Hepatocyte (in vitro differentiated cells): ENCODE results near the gene LAMB4. TPM values are rescaled to one million over a fixed set of nuclear protein-coding genes. Genes with fewer than 3 reads are reported as not detected.

Experiments used
- DNase-seq: peaks from one replicate; pipeline ENCODE4 v3.0.0-alpha.2; 2016; ENCODE audit warnings: low spot score
- H2AFZ ChIP-seq: fragments of 200-600 bp; sonication (generic); 2 replicates; pipeline ENCODE4 v1.6.0; 2016; ENCODE audit warnings: antibody characterized with exemption, mild to moderate bottlenecking
- H3K27ac ChIP-seq: fragments of 200-600 bp; sonication (generic); 2 replicates; pipeline ENCODE4 v1.5.1; 2016; ENCODE audit warnings: mild to moderate bottlenecking
- H3K27me3 ChIP-seq: fragments of 200-600 bp; sonication (generic); 2 replicates; pipeline ENCODE4 v1.6.1; 2016
- H3K36me3 ChIP-seq: fragments of 200-600 bp; sonication (generic); replicated peaks from 2 replicates; pipeline ENCODE4 v1.5.1; 2016; ENCODE audit warnings: low read depth; ENCODE audit not compliant: insufficient read depth
- H3K4me1 ChIP-seq: fragments of 200-600 bp; sonication (generic); 2 replicates; pipeline ENCODE4 v1.5.1; 2016; ENCODE audit warnings: mild to moderate bottlenecking, moderate library complexity; ENCODE audit not compliant: insufficient read depth
- H3K4me2 ChIP-seq: fragments of 200-600 bp; sonication (generic); 2 replicates; pipeline ENCODE4 v1.6.0; 2016
- H3K4me3 ChIP-seq: fragments of 200-600 bp; sonication (generic); 2 replicates; pipeline ENCODE4 v1.5.1; 2016; ENCODE audit warnings: mild to moderate bottlenecking
- H3K79me2 ChIP-seq: fragments of 200-600 bp; sonication (generic); 2 replicates; pipeline ENCODE4 v1.6.0; 2017; ENCODE audit warnings: mild to moderate bottlenecking
- H3K9me2 ChIP-seq: fragments of 200-600 bp; sonication (generic); replicated peaks from 2 replicates; pipeline ENCODE4 v1.6.0; 2017; ENCODE audit warnings: mild to moderate bottlenecking; ENCODE audit not compliant: insufficient read depth
- H3K9me3 ChIP-seq: fragments of 200-600 bp; sonication (generic); 2 replicates; pipeline ENCODE4 v1.5.1; 2016; ENCODE audit warnings: low read depth, mild to moderate bottlenecking
- H4K20me1 ChIP-seq: fragments of 200-600 bp; sonication (generic); 2 replicates; pipeline ENCODE4 v1.6.0; 2016; ENCODE audit warnings: mild to moderate bottlenecking; ENCODE audit not compliant: insufficient read depth, poor library complexity, severe bottlenecking
- EZH2 ChIP-seq: fragments of 200-600 bp; sonication (generic); IDR thresholded peaks from 2 replicates; pipeline ENCODE4 v1.6.1; 2016; ENCODE audit warnings: antibody characterized with exemption, mild to moderate bottlenecking, borderline replicate concordance
- EZH2phosphoT487 ChIP-seq: fragments of 200-600 bp; sonication (generic); IDR thresholded peaks from one replicate; pipeline ENCODE4 v1.6.1; 2018; ENCODE audit warnings: antibody characterized with exemption, mild to moderate bottlenecking, low read depth, moderate library complexity; ENCODE audit not compliant: unreplicated experiment, severe bottlenecking
- WGBS: methylation state at CpG from one replicate; pipeline ENCODE4 v1.1.6; 2016; ENCODE audit warnings: low lambda C conversion rate; ENCODE audit errors: missing lambda C conversion rate; 5-methylcytosine and 5-hydroxymethylcytosine counted together
- polyA plus RNA-seq: library from polyadenylated mRNA; unstranded; fragments of >200 nt; fragmentation: Nextera tagmentation; extraction: Ambion mirVana; gene quantifications from 2 replicates; pipeline ENCODE4 v1.2.1, GENCODE V29; 2016
- total RNA-seq: library from RNA; depleted of rRNA; stranded (reverse); fragments of >200 nt; gene quantifications from 2 replicates; pipeline ENCODE4 v1.2.3, GENCODE V29; 2014
- TF ChIP-seq, protein P1 (sequence below): fragments of 200-600 bp; sonication (generic); IDR thresholded peaks from 2 replicates; pipeline ENCODE4 v1.5.1; 2016; ENCODE audit warnings: antibody characterized with exemption, mild to moderate bottlenecking; ENCODE audit not compliant: poor library complexity

Gene LAMB4
- total and polyA plus RNA-seq, 2 experiments from 2014 or later = 1.3 to 1.9 TPM

DNA sequence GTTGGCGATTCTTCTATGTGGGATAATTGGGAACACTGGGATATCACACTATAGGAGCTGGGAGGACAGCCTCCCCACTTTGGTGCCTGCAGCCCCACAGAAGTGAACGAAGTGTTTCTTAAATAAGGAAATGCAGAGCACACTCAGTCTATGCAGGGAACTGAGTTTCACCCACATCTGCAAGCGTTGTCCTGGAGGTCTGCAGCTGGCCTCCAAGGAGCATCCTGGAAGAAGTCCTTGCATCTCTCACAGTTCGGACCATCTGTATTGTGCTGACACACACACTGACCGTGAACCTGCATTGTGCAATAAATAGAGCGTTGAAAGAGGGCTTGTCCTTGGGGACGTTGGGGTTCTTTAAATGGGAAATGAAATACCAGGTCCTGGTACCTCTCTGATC, 25.8 kb downstream of the LAMB4 start:
- H3K9me2 ChIP-seq = no peaks in the 10 kb centered on the region
- no peaks in the 10 kb centered on the region for H3K27me3 ChIP-seq
- H3K27ac ChIP-seq = no peak overlapping the region
- no peak overlapping the region for H2AFZ ChIP-seq
- no peaks in the 10 kb centered on the region for H4K20me1 ChIP-seq
- 73% methylated on average over 7 of the region's 7 CpGs for WGBS
- no peak for DNase-seq
- TF ChIP-seq EZH2 (no peak), EZH2phosphoT487 (no peak)
- TF ChIP-seq, protein P1, sequence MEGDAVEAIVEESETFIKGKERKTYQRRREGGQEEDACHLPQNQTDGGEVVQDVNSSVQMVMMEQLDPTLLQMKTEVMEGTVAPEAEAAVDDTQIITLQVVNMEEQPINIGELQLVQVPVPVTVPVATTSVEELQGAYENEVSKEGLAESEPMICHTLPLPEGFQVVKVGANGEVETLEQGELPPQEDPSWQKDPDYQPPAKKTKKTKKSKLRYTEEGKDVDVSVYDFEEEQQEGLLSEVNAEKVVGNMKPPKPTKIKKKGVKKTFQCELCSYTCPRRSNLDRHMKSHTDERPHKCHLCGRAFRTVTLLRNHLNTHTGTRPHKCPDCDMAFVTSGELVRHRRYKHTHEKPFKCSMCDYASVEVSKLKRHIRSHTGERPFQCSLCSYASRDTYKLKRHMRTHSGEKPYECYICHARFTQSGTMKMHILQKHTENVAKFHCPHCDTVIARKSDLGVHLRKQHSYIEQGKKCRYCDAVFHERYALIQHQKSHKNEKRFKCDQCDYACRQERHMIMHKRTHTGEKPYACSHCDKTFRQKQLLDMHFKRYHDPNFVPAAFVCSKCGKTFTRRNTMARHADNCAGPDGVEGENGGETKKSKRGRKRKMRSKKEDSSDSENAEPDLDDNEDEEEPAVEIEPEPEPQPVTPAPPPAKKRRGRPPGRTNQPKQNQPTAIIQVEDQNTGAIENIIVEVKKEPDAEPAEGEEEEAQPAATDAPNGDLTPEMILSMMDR = no peak
- no peaks in the 10 kb centered on the region for H3K79me2 ChIP-seq
- H3K4me1 ChIP-seq = peaks cover 28% of the 10 kb centered on the region
- H3K9me3 ChIP-seq = no peaks in the 10 kb centered on the region
- H3K36me3 ChIP-seq = no peaks in the 10 kb centered on the region
- H3K4me2 ChIP-seq = no peak overlapping the region
- no peak overlapping the region for H3K4me3 ChIP-seq

GRCh38 chr7:108103558-108104298, 26.4 kb downstream of the LAMB4 start:
- WGBS = 54% methylated on average over 5 of the region's 5 CpGs
- Histone ChIP-seq H3K27ac (no peak overlapping the region), H3K4me2 (peak overlapping the region; percentile 50), H3K9me2 (no peaks in the 10 kb centered on the region), H3K4me1 (peaks cover 26% of the 10 kb centered on the region), H3K4me3 (no peak overlapping the region), H4K20me1 (no peaks in the 10 kb centered on the region), H2AFZ (no peak overlapping the region), H3K36me3 (no peaks in the 10 kb centered on the region), H3K79me2 (no peaks in the 10 kb centered on the region), H3K9me3 (no peaks in the 10 kb centered on the region), H3K27me3 (no peaks in the 10 kb centered on the region)
- DNase-seq = peak; percentile 22
- TF ChIP-seq EZH2 = no peak
- TF ChIP-seq EZH2phosphoT487 = no peak
- TF ChIP-seq, protein P1 = no peak

GRCh38 chr7:108102671-108103312, 27.4 kb downstream of the LAMB4 start:
- no peaks in the 10 kb centered on the region for H3K36me3 ChIP-seq
- no peaks in the 10 kb centered on the region for H3K9me3 ChIP-seq
- H3K79me2 ChIP-seq = no peaks in the 10 kb centered on the region
- peaks cover 17% of the 10 kb centered on the region for H3K4me1 ChIP-seq
- H3K27me3 ChIP-seq = no peaks in the 10 kb centered on the region
- no peaks in the 10 kb centered on the region for H4K20me1 ChIP-seq
- WGBS = 74% methylated on average over 20 of the region's 20 CpGs
- no peak overlapping the region for H2AFZ ChIP-seq
- H3K4me3 ChIP-seq = no peak overlapping the region
- TF ChIP-seq EZH2phosphoT487 (no peak), EZH2 (no peak)
- TF ChIP-seq, protein P1 = no peak
- no peak overlapping the region for H3K27ac ChIP-seq
- H3K9me2 ChIP-seq = no peaks in the 10 kb centered on the region
- peak overlapping the region; percentile 50 for H3K4me2 ChIP-seq
- DNase-seq = no peak
